Progenitor cell of endocrine pancreas (in vitro differentiated cells): ENCODE measurements around the gene RNF20. TPM values are rescaled to one million over a fixed set of nuclear protein-coding genes. Genes with fewer than 3 reads are reported as not detected.
A peak's percentile ranks its signal among the peaks of the same experiment; 100 is the strongest.

Source experiments
- DNase-seq: peaks from one replicate; pipeline ENCODE4 v3.0.0; 2021; ENCODE audit warnings: low spot score; ENCODE audit not compliant: unreplicated experiment
- H3K27ac Mint-ChIP-seq: 2 replicates; pipeline ENCODE4 v1.8.0; 2021; ENCODE audit warnings: mild to moderate bottlenecking, moderate library complexity, mixed read lengths
- H3K27me3 Mint-ChIP-seq: 2 replicates; pipeline ENCODE4 v1.8.0; 2021; ENCODE audit warnings: mixed read lengths
- H3K36me3 Mint-ChIP-seq: 2 replicates; pipeline ENCODE4 v1.8.0; 2022; ENCODE audit warnings: mixed read lengths; ENCODE audit not compliant: insufficient read depth
- H3K4me1 Mint-ChIP-seq: 2 replicates; pipeline ENCODE4 v1.8.0; 2021; ENCODE audit warnings: low read depth, mixed read lengths
- H3K4me3 Mint-ChIP-seq: 2 replicates; pipeline ENCODE4 v1.8.0; 2021; ENCODE audit warnings: low read depth, mild to moderate bottlenecking, moderate library complexity, mixed read lengths
- H3K9me3 Mint-ChIP-seq: 2 replicates; pipeline ENCODE4 v1.8.0; 2021; ENCODE audit warnings: low read depth, mixed read lengths
- total RNA-seq: library from RNA; stranded (reverse); gene quantifications from 2 replicates; pipeline ENCODE4 v1.2.1, GENCODE V29; 2021
- TF ChIP-seq, protein P1 (sequence below): fragments of 200-600 bp; sonication (generic); IDR thresholded peaks from one replicate; pipeline ENCODE4 v1.5.0; 2021; ENCODE audit warnings: antibody characterized with exemption, mild to moderate bottlenecking; ENCODE audit not compliant: unreplicated experiment

RNF20 gene
- total RNA-seq, 1 donor from 2014 or later: 53.9 TPM

DNA sequence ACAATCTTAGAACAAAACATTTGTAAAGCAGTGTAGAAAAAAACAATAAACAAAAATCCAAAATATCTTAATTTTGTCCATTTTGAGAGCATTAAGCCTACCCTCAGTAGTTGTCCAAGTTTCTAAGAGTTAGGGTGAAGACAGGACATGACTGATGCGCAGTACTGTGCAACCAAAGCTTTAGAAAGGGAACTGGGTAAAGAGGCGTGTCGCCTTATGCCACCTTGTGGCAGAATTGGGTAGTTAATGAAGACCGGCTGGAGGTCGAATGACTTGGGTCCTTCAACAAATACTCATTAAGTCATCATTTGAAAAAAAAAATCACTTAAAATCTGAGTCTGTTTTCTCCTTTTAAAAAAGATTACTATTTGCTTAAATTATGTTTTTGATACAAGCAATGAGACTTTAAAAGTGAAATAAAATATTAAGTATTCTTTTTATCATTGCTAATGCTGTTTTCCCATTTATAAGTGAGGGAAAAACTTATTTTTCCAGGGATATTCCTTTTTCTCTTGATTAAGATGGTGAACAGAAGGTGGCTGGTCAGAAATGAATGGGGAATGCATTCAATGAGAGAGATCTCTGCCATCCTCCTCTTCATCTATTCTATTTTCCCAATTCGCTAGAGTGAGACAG is 3.5 kb upstream of the RNF20 start:
- DNase-seq: peak; percentile 50
- Mint-ChIP-seq H3K4me1 (peaks cover 6% of the 10 kb centered on the region), H3K9me3 (no peaks in the 10 kb centered on the region), H3K36me3 (no peaks in the 10 kb centered on the region), H3K4me3 (no peak overlapping the region), H3K27ac (no peak overlapping the region), H3K27me3 (no peaks in the 10 kb centered on the region)
- TF ChIP-seq, protein P1, sequence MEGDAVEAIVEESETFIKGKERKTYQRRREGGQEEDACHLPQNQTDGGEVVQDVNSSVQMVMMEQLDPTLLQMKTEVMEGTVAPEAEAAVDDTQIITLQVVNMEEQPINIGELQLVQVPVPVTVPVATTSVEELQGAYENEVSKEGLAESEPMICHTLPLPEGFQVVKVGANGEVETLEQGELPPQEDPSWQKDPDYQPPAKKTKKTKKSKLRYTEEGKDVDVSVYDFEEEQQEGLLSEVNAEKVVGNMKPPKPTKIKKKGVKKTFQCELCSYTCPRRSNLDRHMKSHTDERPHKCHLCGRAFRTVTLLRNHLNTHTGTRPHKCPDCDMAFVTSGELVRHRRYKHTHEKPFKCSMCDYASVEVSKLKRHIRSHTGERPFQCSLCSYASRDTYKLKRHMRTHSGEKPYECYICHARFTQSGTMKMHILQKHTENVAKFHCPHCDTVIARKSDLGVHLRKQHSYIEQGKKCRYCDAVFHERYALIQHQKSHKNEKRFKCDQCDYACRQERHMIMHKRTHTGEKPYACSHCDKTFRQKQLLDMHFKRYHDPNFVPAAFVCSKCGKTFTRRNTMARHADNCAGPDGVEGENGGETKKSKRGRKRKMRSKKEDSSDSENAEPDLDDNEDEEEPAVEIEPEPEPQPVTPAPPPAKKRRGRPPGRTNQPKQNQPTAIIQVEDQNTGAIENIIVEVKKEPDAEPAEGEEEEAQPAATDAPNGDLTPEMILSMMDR: peak; percentile 88

DNA sequence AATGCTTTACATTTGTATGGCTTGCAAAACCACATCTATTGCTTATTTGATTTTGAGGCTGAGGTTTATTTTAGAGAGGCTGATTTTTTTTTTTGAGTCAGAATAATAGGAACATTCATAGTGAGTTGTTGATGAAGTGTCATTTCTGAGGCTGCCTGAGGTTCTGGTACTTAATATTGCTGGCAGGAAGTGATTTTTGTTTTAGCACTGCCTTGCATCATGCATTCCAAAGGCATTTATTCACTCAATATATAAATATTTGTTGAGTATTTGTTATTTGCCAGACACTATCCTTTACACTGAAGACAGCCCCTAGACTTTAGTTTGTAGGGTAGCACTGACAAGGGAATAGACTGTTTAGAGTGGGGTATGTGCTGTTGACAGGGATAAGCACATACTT is 2.7 kb downstream of the RNF20 start:
- Mint-ChIP-seq H3K4me3 (no peak overlapping the region), H3K27me3 (no peaks in the 10 kb centered on the region), H3K27ac (no peak overlapping the region), H3K36me3 (peaks cover 10% of the 10 kb centered on the region), H3K4me1 (peaks cover 10% of the 10 kb centered on the region), H3K9me3 (no peaks in the 10 kb centered on the region)
- no peak for DNase-seq
- TF ChIP-seq, protein P1: no peak

DNA sequence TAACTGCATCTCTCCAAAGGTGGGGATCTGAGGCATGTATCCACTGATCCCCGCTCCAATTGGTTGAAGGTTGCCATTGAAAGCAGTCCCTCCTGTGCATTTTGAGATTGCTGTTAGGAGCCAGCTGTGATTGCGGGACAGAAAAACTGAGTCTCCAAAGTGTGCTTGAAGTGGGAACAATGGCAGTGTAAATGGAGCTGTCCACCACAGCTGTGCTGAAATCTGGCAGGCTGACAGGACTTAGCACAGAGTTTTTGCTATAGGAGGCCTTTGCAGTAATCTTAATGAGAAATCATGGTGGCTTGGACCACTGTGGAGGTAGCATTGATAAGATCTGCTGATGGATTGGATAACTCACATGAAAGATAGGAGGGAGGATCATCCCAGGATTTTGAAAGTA is 3.3 kb downstream of the RNF20 start:
- Mint-ChIP-seq H3K36me3 (peaks cover 10% of the 10 kb centered on the region), H3K4me3 (no peak overlapping the region), H3K9me3 (no peaks in the 10 kb centered on the region), H3K27ac (no peak overlapping the region), H3K27me3 (no peaks in the 10 kb centered on the region), H3K4me1 (peaks cover 10% of the 10 kb centered on the region)
- TF ChIP-seq, protein P1: no peak
- DNase-seq: peak; percentile 22

DNA sequence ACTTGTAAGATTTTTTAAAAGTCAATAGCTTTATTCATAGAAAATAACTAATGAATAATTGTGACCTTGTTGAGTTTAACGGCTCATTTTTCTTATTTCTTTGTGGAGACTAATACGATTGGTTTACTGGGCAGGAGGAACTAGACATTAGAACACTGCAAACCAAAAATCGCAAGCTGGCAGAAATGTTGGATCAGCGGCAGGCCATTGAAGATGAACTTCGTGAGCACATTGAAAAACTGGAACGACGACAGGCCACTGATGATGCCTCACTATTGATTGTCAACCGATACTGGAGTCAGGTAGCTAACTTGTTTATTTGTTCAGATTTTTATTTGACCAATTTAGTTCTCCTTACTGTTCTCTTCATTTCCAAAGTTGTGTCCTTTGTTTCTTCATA is 6.4 kb downstream of the RNF20 start:
- peaks cover 4% of the 10 kb centered on the region for H3K4me1 Mint-ChIP-seq
- no peaks in the 10 kb centered on the region for H3K9me3 Mint-ChIP-seq
- H3K27me3 Mint-ChIP-seq: no peaks in the 10 kb centered on the region
- no peak for DNase-seq
- no peak overlapping the region for H3K27ac Mint-ChIP-seq
- TF ChIP-seq, protein P1: no peak
- peaks cover 14% of the 10 kb centered on the region for H3K36me3 Mint-ChIP-seq
- no peak overlapping the region for H3K4me3 Mint-ChIP-seq

DNA sequence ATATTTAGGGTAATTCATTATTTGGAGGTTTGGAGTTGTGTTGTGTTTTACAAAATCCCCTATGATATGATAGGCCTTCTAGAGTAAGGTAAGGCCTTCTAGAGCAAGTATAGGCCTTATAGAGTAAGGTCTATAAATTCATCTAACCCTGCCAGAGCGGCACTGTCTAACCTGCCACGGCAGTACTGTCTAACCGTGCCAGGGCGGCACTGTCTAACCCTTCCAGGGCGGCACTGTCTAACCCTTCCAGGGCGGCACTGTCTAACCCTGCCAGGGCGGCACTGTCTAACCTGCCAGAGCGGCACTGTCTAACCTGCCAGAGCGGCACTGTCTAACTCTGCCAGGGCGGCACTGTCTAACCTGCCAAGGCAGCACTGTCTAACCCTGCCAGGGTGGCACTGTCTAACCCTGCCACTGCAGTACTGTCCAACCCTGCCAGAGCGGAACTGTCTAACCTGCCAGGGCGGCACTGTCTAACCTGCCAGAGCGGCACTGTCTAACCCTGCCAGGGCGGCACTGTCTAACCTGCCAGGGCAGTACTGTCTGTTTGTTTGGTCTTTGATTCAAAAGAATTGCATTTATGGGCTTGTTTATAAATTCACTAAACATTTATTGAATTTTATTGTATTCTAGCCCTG is 9.6 kb downstream of the RNF20 start:
- Mint-ChIP-seq H3K4me3 (no peak overlapping the region), H3K4me1 (no peaks in the 10 kb centered on the region), H3K27ac (no peak overlapping the region), H3K9me3 (no peaks in the 10 kb centered on the region), H3K27me3 (no peaks in the 10 kb centered on the region), H3K36me3 (peaks cover 32% of the 10 kb centered on the region)
- TF ChIP-seq, protein P1: no peak
- DNase-seq: no peak
